Raji (cell line): Measurements from ENCODE around the gene ADARB2.

Experiments
- POLR2A ChIP-seq: IDR thresholded peaks from 2 replicates; pipeline ENCODE4 v1.6.1; 2011; ENCODE audit warnings: low read depth, low read length, control low read depth; ENCODE audit not compliant: insufficient read depth

ADARB2 gene

GRCh38 chr10:1141701-1142100 is 595.6 kb downstream of the ADARB2 start:
- TF ChIP-seq POLR2A: no peak

GRCh38 chr10:1141261-1141660 is 596.1 kb downstream of the ADARB2 start:
- no peak for TF ChIP-seq POLR2A

- TF ChIP-seq POLR2A: no peak
These were observed 598.8 kb downstream of the ADARB2 start for GRCh38 chr10:1138529-1138928.

- no peak for TF ChIP-seq POLR2A
These were observed 599.7 kb downstream of the ADARB2 start for GRCh38 chr10:1137499-1138163.

GRCh38 chr10:1136268-1136667 is 601.1 kb downstream of the ADARB2 start:
- TF ChIP-seq POLR2A: no peak

DNA sequence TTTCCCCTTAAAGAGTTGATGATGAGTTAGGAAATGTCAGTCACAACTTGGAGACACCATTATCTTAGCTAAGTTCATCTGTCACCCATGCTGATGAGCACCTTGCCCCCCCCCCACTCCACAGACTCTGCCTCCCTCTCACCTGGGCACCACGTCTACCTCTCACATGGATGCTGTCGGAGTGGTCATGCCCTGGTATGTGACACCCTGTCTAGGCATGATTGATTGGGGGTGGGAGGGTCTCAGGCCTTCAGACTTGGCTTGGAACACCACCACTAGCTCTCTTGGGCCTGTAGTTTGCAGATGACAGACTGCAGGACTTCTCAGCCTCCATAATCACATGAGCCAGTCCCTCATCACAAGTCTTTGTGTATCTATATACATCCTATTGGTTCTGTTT is 603.2 kb downstream of the ADARB2 start:
- no peak for TF ChIP-seq POLR2A

DNA sequence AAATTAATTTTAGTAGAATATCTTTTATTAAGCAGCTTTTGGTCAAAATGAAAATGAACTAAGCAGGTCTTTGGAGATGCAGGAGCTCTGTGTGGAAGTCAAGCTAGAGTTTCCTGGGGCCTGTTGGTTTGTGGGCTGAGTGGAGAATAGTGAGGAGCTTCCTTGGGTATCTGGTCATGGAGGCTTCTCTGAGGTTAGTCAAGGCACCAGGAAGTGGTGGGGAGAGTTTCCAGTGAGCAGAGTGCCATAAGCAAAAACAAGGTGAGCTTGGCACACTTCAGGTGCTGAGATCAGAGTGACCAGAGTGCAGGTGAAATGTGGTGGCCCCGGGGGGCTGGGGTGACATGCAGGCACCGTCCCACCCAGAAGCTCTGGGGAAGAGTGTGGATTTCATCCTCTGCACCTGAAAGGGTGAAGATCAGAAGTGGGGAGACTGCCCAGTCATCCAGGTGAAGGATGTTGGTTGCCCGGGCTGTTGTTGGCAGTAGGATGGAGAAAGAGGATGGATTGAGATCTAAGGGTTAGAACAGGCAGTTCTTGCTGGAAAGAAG is 603.8 kb downstream of the ADARB2 start:
- no peak for TF ChIP-seq POLR2A

DNA sequence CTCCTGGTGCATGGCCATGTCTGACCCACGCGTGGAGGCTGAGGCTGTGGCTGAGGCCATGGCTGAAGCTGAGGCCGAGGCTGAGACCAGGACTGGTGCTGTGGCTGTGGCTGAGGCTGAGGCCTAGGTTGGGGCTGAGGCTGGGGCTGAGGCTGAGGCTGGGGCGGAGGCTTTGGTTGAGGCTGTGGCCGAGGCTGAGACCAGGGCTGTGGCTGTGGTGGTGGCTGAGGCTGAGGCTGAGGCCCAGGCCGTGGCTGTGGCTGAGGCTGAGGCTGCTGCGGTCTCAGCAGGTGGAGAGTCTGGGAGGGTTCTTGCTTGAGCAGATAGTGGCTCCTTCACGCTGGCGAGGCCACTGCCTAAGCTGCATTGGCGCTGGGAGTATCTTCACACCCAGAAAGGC is 604.7 kb downstream of the ADARB2 start:
- no peak for TF ChIP-seq POLR2A

GRCh38 chr10:1130995-1131790 is 606.1 kb downstream of the ADARB2 start:
- no peak for TF ChIP-seq POLR2A

DNA sequence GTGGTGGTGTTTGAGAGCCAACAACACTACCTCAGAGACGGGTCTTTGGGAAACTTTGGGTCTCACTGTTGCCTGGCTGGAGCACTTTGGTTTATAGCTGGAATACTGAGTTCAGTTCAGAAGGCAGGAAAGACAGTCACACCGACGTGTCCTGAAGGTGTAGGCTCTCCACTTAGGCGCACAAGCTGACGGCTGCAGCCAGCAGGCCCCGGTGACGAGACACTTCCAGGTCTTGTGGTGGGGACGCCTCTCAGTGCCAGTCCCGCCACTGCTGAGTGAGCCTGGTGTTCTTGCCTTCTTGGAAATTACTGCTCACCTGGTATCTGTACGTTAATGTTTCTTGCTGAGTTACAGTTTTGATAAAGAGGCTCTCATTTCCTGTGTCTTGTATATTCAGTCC is 607.1 kb downstream of the ADARB2 start:
- no peak for TF ChIP-seq POLR2A

DNA sequence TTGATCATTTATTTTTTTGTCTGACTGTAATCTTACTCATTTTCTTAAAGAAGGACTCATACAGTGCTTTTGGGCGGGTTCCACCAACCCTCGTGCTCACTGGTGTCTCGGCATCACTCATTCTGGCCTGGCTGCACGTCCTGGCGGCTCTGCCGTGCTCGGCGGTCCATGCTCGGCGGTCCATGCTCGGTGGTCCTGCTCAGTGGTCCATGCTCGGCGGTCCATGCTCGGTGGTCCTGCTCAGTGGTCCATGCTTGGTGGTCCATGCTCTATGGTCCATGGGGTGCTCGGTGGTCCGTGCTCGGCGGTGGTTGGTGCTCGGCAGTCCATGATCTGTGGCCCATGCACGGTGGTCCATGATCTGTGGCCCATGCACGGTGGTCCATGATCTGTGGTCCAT is 608.7 kb downstream of the ADARB2 start:
- no peak for TF ChIP-seq POLR2A

- no peak for TF ChIP-seq POLR2A
These were observed 609.2 kb downstream of the ADARB2 start for GRCh38 chr10:1128115-1128514.

DNA sequence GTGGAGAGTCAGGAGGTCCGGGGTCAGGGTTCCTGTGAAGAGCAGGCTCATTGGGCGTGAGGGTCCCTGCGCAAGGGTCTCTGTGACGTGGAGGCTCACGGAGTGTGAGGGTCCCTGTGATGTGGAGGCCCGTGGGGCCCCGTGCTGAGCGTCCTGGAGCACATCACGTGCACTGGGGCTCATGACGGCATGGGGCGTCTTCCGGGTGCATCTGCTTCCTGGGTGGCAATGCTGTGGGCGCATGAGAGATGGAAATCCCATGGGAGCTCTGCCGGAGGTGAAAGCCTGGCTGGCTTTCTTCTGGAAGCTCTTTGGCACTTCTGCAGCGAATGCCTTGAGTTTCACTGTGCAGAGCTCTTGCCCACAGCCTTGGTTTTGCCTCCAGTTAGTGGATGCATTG is 609.7 kb downstream of the ADARB2 start:
- no peak for TF ChIP-seq POLR2A
